HCT116 (cell line): ENCODE measurements around the gene CFAP46. TPM values are rescaled to one million over a fixed set of nuclear protein-coding genes. Genes with fewer than 3 reads are reported as not detected.

ENCODE experiments used
- ATAC-seq: fragments of 200-7000 bp; cut with Tn5 transposase; 2 replicates; pipeline ENCODE4 v1.9.1; 2020; ENCODE audit warnings: mild to moderate bottlenecking, moderate library complexity
- BruUV-seq: library from RNA; stranded (reverse); fragments of 400-500 nt; replicated peaks from 2 replicates; lab custom pipeline; 2021; lab: Mats Ljungman, UMichigan
- CTCF ChIA-PET: fragments of 300-600 bp; sonication (Branson Sonifier 250); formaldehyde crosslinking; loops from one replicate; lab custom pipeline; 2021; ENCODE audit warnings: antibody characterized with exemption; lab: Charles Lee
- POLR2A ChIA-PET: fragments of 300-600, 350-600 bp; sonication (Branson Sonifier 250); formaldehyde crosslinking; loops from one replicate; lab custom pipeline; 2021; ENCODE audit warnings: antibody characterized with exemption; lab: Charles Lee
- RAD21 ChIA-PET, 2 experiments: fragments of 300-600 bp; sonication (Branson Sonifier 250); formaldehyde crosslinking; loops; one replicate each; lab custom pipeline; 2023; ENCODE audit warnings: low total read pairs in 2 of 2; ENCODE audit not compliant: uncharacterized antibody in 2 of 2, unreplicated experiment in 2 of 2, low non-redundant PET in 1 of 2; lab: Charles Lee
- DNase-seq: peaks from one replicate; pipeline ENCODE4 v3.0.0-alpha.2; 2010; ENCODE audit warnings: low read depth, low spot score
- H2AFZ ChIP-seq: fragments of 200-600 bp; shearing (Covaris generic), sonication (generic); 2 replicates; pipeline ENCODE4 v1.6.1; 2017; ENCODE audit warnings: low read depth, mixed run types, mixed read lengths, antibody characterized with exemption, low read length; ENCODE audit not compliant: poor library complexity, severe bottlenecking
- H3K27ac ChIP-seq: 2 replicates; pipeline ENCODE4 v1.5.1; 2012; ENCODE audit warnings: low read depth, low read length
- H3K27me3 ChIP-seq: fragments of 200-600 bp; sonication (generic); 2 replicates; pipeline ENCODE4 v1.6.1; 2016; ENCODE audit warnings: mixed run types, low read length, mixed read lengths; ENCODE audit not compliant: insufficient read depth
- H3K36me3 ChIP-seq, 2 experiments: fragments of 200-500 bp in 1 of 2; fragments of 200-600 bp in 1 of 2; sonication (Bioruptor generic) in 1 of 2; sonication (generic) in 1 of 2; 2 replicates each; pipeline versions ENCODE4 v1.5.1 to v1.6.1; 2014 to 2016; ENCODE audit warnings: low read length in 2 of 2, inconsistent platforms in 1 of 2, mixed read lengths in 1 of 2, mixed run types in 1 of 2; ENCODE audit not compliant: insufficient read depth in 2 of 2, control insufficient read depth in 1 of 2
- H3K4me1 ChIP-seq, 2 experiments: fragments of 200-600 bp in 1 of 2; sonication (generic) in 1 of 2; 2 replicates each; pipeline versions ENCODE4 v1.5.1 to v1.6.1; 2012 to 2017; ENCODE audit warnings: low read length in 2 of 2, inconsistent platforms in 1 of 2, mild to moderate bottlenecking in 1 of 2, mixed read lengths in 1 of 2, mixed run types in 1 of 2, moderate library complexity in 1 of 2; ENCODE audit not compliant: insufficient read depth in 2 of 2, control insufficient read depth in 1 of 2
- H3K4me2 ChIP-seq: fragments of 200-600 bp; sonication (generic); 2 replicates; pipeline ENCODE4 v1.6.1; 2017; ENCODE audit warnings: mixed run types, low read length, mixed read lengths
- H3K4me3 ChIP-seq, 2 experiments: fragments of 200-600 bp in 1 of 2; sonication (generic) in 1 of 2; replicated peaks in 1 of 2; 2 replicates each; pipeline ENCODE4 v1.5.1; 2011 to 2016; ENCODE audit warnings: low read length in 2 of 2, control low read depth in 1 of 2, low read depth in 1 of 2, mild to moderate bottlenecking in 1 of 2, mixed read lengths in 1 of 2, mixed run types in 1 of 2
- H3K79me2 ChIP-seq: fragments of 200-600 bp; sonication (generic); 2 replicates; pipeline ENCODE4 v1.6.1; 2017; ENCODE audit warnings: mild to moderate bottlenecking, mixed run types, low read length, moderate library complexity, mixed read lengths; ENCODE audit not compliant: insufficient read depth
- H3K9ac ChIP-seq: fragments of 200-600 bp; sonication (generic); 2 replicates; pipeline ENCODE4 v1.6.1; 2016; ENCODE audit warnings: low read length, mixed read lengths
- H3K9me2 ChIP-seq: fragments of 200-600 bp; sonication (generic), shearing (Covaris generic); 2 replicates; pipeline ENCODE4 v1.6.1; 2017; ENCODE audit warnings: mixed run types, mild to moderate bottlenecking, moderate library complexity; ENCODE audit not compliant: insufficient read depth
- H3K9me3 ChIP-seq, 2 experiments: fragments of 200-500 bp in 1 of 2; fragments of 200-600 bp in 1 of 2; sonication (Bioruptor generic) in 1 of 2; sonication (generic) in 1 of 2; 2 replicates each; pipeline ENCODE4 v1.6.1; 2014 to 2017; ENCODE audit warnings: low read length in 2 of 2, mixed read lengths in 2 of 2, inconsistent platforms in 1 of 2, low read depth in 1 of 2, mild to moderate bottlenecking in 1 of 2, mixed run types in 1 of 2, moderate library complexity in 1 of 2; ENCODE audit not compliant: control insufficient read depth in 1 of 2, insufficient read depth in 1 of 2
- H4K20me1 ChIP-seq: fragments of 200-600 bp; sonication (generic), shearing (Covaris generic); 2 replicates; pipeline ENCODE4 v1.6.1; 2017; ENCODE audit warnings: mixed run types, mild to moderate bottlenecking, moderate library complexity; ENCODE audit not compliant: insufficient read depth
- ELF1 ChIP-seq: IDR thresholded peaks from 2 replicates; pipeline ENCODE4 v1.6.1; 2012; ENCODE audit warnings: low read depth, borderline replicate concordance
- EZH2 ChIP-seq: fragments of 200-600 bp; sonication (generic); IDR thresholded peaks from 2 replicates; pipeline ENCODE4 v1.6.1; 2017; ENCODE audit warnings: antibody characterized with exemption, mixed run types
- EZH2phosphoT487 ChIP-seq: fragments of 200-600 bp; IDR thresholded peaks from 2 replicates; pipeline ENCODE4 v1.6.1; 2018; ENCODE audit warnings: antibody characterized with exemption, borderline replicate concordance
- JUND ChIP-seq: IDR thresholded peaks from 2 replicates; pipeline ENCODE4 v1.6.1; 2012
- POLR2A ChIP-seq: IDR thresholded peaks from 2 replicates; pipeline ENCODE4 v1.7.0; 2011; ENCODE audit warnings: borderline replicate concordance; ENCODE audit not compliant: insufficient read depth, insufficient read length; ENCODE audit errors: extremely low read depth
- POLR2AphosphoS5 ChIP-seq: IDR thresholded peaks from 2 replicates; pipeline ENCODE4 v1.6.1; 2011; ENCODE audit warnings: mild to moderate bottlenecking, low read depth, low read length, moderate library complexity
- SIN3A ChIP-seq: IDR thresholded peaks from 2 replicates; pipeline ENCODE4 v1.6.1; 2012; ENCODE audit warnings: low read depth
- SRF ChIP-seq: IDR thresholded peaks from 2 replicates; pipeline ENCODE4 v1.6.1; 2012; ENCODE audit warnings: low read depth
- YY1 ChIP-seq: IDR thresholded peaks from 2 replicates; pipeline ENCODE4 v1.6.1; 2011; ENCODE audit warnings: low read length, low read depth, moderate library complexity, mild to moderate bottlenecking; ENCODE audit not compliant: insufficient replicate concordance; ENCODE audit errors: extremely low read depth
- ZNF274 ChIP-seq: fragments of 200-500 bp; sonication (Bioruptor generic); IDR thresholded peaks from 2 replicates; pipeline ENCODE4 v1.6.1; 2014; ENCODE audit warnings: mild to moderate bottlenecking, low read depth, low read length, inconsistent platforms
- intact Hi-C: fragments of 100-400 bp; cut with micrococcal nuclease; formaldehyde crosslinking; loops from 2 replicates; pipeline ENCODE4 v1.10.0; 2022
- total RNA-seq: library from RNA; stranded (reverse); gene quantifications from one replicate; pipeline ENCODE4 v1.2.1, GENCODE V29; 2021; ENCODE audit not compliant: unreplicated experiment
- TF ChIP-seq, protein P1 (sequence below): IDR thresholded peaks from 2 replicates; pipeline ENCODE4 v1.6.1; 2012
- TF ChIP-seq, protein P2 (sequence below): IDR thresholded peaks from 2 replicates; pipeline ENCODE4 v1.6.1; 2011; ENCODE audit warnings: mild to moderate bottlenecking, low read length, moderate library complexity; ENCODE audit not compliant: insufficient replicate concordance; ENCODE audit errors: extremely low read depth
- TF ChIP-seq, protein P3 (sequence below): IDR thresholded peaks from 2 replicates; pipeline ENCODE4 v1.6.1; 2012; ENCODE audit warnings: low read depth

CFAP46 gene
- total RNA-seq, 1 experiment from 2014 or later = 1.4 TPM

DNA sequence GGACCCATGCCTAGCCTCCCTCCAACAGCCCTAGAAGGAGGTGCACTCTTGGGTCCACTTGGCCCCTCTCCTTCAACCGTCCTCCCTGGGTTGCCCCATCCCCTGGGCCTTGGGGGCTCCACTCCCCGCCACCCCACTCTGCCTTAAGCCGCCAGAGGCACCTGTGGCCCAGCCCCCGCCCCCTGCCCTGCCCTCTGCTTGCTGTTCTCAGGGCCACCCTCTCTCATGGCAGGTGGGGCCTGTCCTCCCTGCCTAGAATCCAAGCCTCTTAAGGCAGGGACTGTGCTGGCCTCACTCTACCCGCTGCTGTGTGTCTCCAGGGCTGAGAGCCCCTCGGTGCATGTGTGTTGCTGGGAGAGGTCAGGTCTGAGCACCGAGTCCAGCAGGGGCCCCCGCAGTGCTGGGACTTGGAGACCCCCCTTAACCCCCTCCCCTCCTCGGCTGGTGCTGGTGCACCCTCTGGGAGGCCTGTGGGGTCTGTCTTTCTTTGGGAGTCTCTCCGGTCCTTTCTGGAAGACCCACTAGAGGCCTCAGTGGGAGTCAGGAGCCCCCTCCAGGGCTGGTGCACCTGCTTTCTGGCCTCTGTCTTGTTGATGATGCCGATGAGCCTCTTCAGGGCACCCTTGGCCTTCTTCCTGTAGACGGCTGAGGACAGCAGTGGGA is 43.8 kb downstream of the CFAP46 start:
- no peak for TF ChIP-seq ZNF274
- no peak for TF ChIP-seq YY1
- no peak for TF ChIP-seq EZH2
- TF ChIP-seq, protein P1, sequence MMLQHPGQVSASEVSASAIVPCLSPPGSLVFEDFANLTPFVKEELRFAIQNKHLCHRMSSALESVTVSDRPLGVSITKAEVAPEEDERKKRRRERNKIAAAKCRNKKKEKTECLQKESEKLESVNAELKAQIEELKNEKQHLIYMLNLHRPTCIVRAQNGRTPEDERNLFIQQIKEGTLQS = no peak
- TF ChIP-seq POLR2A = no peak
- TF ChIP-seq SIN3A = no peak
- TF ChIP-seq ELF1 = no peak
- no peak for TF ChIP-seq EZH2phosphoT487
- ATAC-seq = no peak
- Histone ChIP-seq H3K4me1 (no peaks in the 10 kb centered on the region), H4K20me1 (no peaks in the 10 kb centered on the region), H3K36me3 (no peaks in the 10 kb centered on the region; a peak in 1 of 4 replicates), H2AFZ (no peak overlapping the region), H3K4me2 (no peak overlapping the region), H3K9me3 (peaks cover 0 to 7% of the 10 kb centered on the region in 2 experiments; a peak in 1 of 4 replicates), H3K27me3 (0 out of 2 replicates have a peak, but pooled peaks cover 4% of the 10 kb centered on the region), H3K4me3 (no peak overlapping the region), H3K27ac (no peak overlapping the region), H3K9ac (no peak overlapping the region), H3K9me2 (no peaks in the 10 kb centered on the region), H3K79me2 (no peaks in the 10 kb centered on the region)
- intact Hi-C loops = no loop called here
- no TSS peak for BruUV-seq
- POLR2A ChIA-PET = no interaction called here
- no peak for DNase-seq
- RAD21 ChIA-PET = no interaction called here
- CTCF ChIA-PET = no interaction called here

DNA sequence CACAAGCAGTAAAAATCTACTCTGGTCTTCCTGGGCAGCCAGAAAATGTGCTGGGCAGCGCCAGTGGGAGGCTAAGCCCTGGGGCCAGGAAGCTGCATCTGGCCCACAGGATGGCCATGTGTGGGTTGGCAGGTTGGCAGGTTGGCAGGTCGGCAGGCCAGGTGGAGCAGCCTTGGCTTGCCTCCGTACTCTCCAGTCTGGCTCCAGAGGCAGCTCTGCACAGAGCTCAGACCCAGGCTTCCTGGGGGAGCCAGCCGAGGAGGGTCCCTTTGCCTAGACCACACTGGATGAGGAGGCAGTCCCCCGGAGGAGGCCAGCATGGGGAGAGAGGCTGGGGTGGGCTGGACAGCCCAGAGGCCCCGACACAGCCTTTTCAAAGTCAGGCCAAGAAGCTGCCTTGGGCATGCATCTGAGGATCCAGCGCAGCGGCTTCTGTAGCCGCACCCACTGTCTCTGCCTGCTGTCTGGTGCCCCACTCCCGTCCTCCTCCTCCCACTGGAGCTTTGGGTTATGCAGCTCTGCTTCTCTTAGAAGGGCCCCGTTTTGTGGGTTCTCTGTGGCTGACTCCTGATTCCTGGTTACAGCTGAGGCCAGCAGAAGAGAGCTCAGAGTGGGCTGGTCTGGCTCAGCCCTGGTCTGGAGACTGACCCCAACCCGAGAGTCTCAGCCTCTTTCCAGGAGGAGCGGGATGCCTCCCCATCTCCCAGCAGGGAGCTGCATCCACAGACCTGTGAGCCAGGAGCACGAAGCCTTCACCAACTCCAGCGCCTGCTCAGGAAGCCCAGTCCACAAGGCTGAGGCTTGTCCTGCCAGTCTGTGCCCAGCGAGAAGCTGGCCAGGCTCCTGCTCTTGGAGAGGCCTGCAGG is 44.6 kb downstream of the CFAP46 start:
- POLR2A ChIA-PET = no interaction called here
- intact Hi-C loops = no loop called here
- H2AFZ ChIP-seq = no peak overlapping the region
- no TSS peak for BruUV-seq
- H3K4me3 ChIP-seq = no peak overlapping the region
- no peaks in the 10 kb centered on the region for H3K79me2 ChIP-seq
- H3K27ac ChIP-seq = no peak overlapping the region
- H3K9me3 ChIP-seq = peaks cover 0 to 7% of the 10 kb centered on the region in 2 experiments; a peak in 1 of 4 replicates
- 0 out of 2 replicates have a peak, but pooled peaks cover 4% of the 10 kb centered on the region for H3K27me3 ChIP-seq
- RAD21 ChIA-PET = no interaction called here
- H4K20me1 ChIP-seq = no peaks in the 10 kb centered on the region
- H3K4me2 ChIP-seq = no peak overlapping the region
- no peaks in the 10 kb centered on the region for H3K9me2 ChIP-seq
- H3K36me3 ChIP-seq = no peaks in the 10 kb centered on the region; a peak in 1 of 4 replicates
- DNase-seq (no peak), ATAC-seq (no peak)
- H3K4me1 ChIP-seq = no peaks in the 10 kb centered on the region
- H3K9ac ChIP-seq = no peak overlapping the region
- CTCF ChIA-PET = no interaction called here
- TF ChIP-seq, protein P2, sequence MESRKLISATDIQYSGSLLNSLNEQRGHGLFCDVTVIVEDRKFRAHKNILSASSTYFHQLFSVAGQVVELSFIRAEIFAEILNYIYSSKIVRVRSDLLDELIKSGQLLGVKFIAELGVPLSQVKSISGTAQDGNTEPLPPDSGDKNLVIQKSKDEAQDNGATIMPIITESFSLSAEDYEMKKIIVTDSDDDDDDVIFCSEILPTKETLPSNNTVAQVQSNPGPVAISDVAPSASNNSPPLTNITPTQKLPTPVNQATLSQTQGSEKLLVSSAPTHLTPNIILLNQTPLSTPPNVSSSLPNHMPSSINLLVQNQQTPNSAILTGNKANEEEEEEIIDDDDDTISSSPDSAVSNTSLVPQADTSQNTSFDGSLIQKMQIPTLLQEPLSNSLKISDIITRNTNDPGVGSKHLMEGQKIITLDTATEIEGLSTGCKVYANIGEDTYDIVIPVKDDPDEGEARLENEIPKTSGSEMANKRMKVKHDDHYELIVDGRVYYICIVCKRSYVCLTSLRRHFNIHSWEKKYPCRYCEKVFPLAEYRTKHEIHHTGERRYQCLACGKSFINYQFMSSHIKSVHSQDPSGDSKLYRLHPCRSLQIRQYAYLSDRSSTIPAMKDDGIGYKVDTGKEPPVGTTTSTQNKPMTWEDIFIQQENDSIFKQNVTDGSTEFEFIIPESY = no peak
- TF ChIP-seq JUND (no peak), POLR2AphosphoS5 (no peak), ZNF274 (no peak), YY1 (no peak), SRF (no peak)
- TF ChIP-seq, protein P3, sequence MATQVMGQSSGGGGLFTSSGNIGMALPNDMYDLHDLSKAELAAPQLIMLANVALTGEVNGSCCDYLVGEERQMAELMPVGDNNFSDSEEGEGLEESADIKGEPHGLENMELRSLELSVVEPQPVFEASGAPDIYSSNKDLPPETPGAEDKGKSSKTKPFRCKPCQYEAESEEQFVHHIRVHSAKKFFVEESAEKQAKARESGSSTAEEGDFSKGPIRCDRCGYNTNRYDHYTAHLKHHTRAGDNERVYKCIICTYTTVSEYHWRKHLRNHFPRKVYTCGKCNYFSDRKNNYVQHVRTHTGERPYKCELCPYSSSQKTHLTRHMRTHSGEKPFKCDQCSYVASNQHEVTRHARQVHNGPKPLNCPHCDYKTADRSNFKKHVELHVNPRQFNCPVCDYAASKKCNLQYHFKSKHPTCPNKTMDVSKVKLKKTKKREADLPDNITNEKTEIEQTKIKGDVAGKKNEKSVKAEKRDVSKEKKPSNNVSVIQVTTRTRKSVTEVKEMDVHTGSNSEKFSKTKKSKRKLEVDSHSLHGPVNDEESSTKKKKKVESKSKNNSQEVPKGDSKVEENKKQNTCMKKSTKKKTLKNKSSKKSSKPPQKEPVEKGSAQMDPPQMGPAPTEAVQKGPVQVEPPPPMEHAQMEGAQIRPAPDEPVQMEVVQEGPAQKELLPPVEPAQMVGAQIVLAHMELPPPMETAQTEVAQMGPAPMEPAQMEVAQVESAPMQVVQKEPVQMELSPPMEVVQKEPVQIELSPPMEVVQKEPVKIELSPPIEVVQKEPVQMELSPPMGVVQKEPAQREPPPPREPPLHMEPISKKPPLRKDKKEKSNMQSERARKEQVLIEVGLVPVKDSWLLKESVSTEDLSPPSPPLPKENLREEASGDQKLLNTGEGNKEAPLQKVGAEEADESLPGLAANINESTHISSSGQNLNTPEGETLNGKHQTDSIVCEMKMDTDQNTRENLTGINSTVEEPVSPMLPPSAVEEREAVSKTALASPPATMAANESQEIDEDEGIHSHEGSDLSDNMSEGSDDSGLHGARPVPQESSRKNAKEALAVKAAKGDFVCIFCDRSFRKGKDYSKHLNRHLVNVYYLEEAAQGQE = no peak
